ENCODE data around the gene WSCD2. TPM values are rescaled to one million over a fixed set of nuclear protein-coding genes. Genes with fewer than 3 reads are reported as not detected.

WSCD2 gene
- total RNA-seq, 2 donors from 2014 or later, result 0.26 to 1.3 TPM

GRCh38 chr12:108166505-108166904, 37.4 kb downstream of the WSCD2 start:
- Histone ChIP-seq H3K9me3 (no peaks in the 10 kb centered on the region), H3K27ac (no peak overlapping the region), H3K4me3 (no peak overlapping the region), H3K27me3 (no peaks in the 10 kb centered on the region), H3K36me3 (replicated peaks in 1 of 2; ENCODE audit: insufficient read depth in 1 of 2, low read depth in 2 of 2) (no peaks in the 10 kb centered on the region), H3K4me1 (no peaks in the 10 kb centered on the region)
- no peak for DNase-seq
- ATAC-seq, result no peak
- WGBS, 2 donors, result 66 to 75% methylated on average over 5 of the region's 5 CpGs
- TF ChIP-seq POLR2A (IDR thresholded peaks at IDR 0.05), result no peak
- TF ChIP-seq, protein P1, sequence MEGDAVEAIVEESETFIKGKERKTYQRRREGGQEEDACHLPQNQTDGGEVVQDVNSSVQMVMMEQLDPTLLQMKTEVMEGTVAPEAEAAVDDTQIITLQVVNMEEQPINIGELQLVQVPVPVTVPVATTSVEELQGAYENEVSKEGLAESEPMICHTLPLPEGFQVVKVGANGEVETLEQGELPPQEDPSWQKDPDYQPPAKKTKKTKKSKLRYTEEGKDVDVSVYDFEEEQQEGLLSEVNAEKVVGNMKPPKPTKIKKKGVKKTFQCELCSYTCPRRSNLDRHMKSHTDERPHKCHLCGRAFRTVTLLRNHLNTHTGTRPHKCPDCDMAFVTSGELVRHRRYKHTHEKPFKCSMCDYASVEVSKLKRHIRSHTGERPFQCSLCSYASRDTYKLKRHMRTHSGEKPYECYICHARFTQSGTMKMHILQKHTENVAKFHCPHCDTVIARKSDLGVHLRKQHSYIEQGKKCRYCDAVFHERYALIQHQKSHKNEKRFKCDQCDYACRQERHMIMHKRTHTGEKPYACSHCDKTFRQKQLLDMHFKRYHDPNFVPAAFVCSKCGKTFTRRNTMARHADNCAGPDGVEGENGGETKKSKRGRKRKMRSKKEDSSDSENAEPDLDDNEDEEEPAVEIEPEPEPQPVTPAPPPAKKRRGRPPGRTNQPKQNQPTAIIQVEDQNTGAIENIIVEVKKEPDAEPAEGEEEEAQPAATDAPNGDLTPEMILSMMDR (IDR thresholded peaks at IDR 0.05), result no peak
- intact Hi-C loops (cut with DNase I), result no loop called here

- TF ChIP-seq, protein P1 (IDR thresholded peaks at IDR 0.05), result no peak
- TF ChIP-seq POLR2A (IDR thresholded peaks at IDR 0.05), result no peak
- H3K9me3 ChIP-seq, result no peaks in the 10 kb centered on the region
- H3K27me3 ChIP-seq, result peaks cover 0 to 3% of the 10 kb centered on the region in 2 donors
- no peak overlapping the region for H3K4me3 ChIP-seq
- ATAC-seq (no peak), DNase-seq (no peak)
- intact Hi-C loops (cut with DNase I), result no loop called here
- no peaks in the 10 kb centered on the region for H3K36me3 ChIP-seq (replicated peaks in 1 of 2; ENCODE audit: insufficient read depth in 1 of 2, low read depth in 2 of 2)
- no peaks in the 10 kb centered on the region for H3K4me1 ChIP-seq
- H3K27ac ChIP-seq, result no peak overlapping the region
- WGBS, 2 donors, result 35 to 57% methylated on average over 3 of the region's 3 CpGs
These were observed 38.9 kb downstream of the WSCD2 start for GRCh38 chr12:108167974-108168373.

DNA sequence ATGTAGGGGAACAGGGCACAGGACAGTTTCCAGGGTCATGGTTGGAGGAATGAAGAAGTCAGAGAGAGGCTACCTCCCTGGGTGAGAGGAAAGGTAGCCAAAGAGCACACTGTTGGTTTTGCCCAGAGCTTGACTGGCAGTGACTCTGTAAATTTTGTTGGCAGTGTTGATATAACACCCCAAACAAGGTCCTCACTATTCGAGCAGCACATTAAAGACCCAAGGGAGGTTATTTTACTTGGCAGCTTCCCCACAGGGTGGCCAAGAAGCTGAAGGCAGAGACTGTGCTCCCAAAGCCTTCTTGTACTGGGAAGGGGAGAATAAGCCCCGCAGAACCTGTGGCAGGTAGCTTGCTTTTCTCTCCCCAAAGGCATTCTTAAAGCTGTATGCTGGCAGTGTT, 40.6 kb downstream of the WSCD2 start:
- H3K36me3 ChIP-seq (replicated peaks in 1 of 2; ENCODE audit: insufficient read depth in 1 of 2, low read depth in 2 of 2), result no peaks in the 10 kb centered on the region
- no peaks in the 10 kb centered on the region for H3K9me3 ChIP-seq
- no peak overlapping the region for H3K27ac ChIP-seq
- H3K27me3 ChIP-seq, result peaks cover 0 to 3% of the 10 kb centered on the region in 2 donors
- no peak overlapping the region for H3K4me3 ChIP-seq
- intact Hi-C loops (cut with DNase I), result no loop called here
- 13 to 37% methylated on average over 2 of the region's 2 CpGs for WGBS, 2 donors
- H3K4me1 ChIP-seq, result no peaks in the 10 kb centered on the region
- no peak for DNase-seq
- no peak for ATAC-seq
- no peak for TF ChIP-seq POLR2A (IDR thresholded peaks at IDR 0.05)
- TF ChIP-seq, protein P1 (IDR thresholded peaks at IDR 0.05), result no peak

GRCh38 chr12:108170164-108170563, 41.1 kb downstream of the WSCD2 start:
- TF ChIP-seq, protein P1 (IDR thresholded peaks at IDR 0.05), result no peak
- no peak for TF ChIP-seq POLR2A (IDR thresholded peaks at IDR 0.05)
- Histone ChIP-seq H3K36me3 (replicated peaks in 1 of 2; ENCODE audit: insufficient read depth in 1 of 2, low read depth in 2 of 2) (no peaks in the 10 kb centered on the region), H3K4me1 (no peaks in the 10 kb centered on the region), H3K9me3 (no peaks in the 10 kb centered on the region), H3K27me3 (peaks cover 0 to 3% of the 10 kb centered on the region in 2 donors), H3K4me3 (no peak overlapping the region), H3K27ac (no peak overlapping the region)
- intact Hi-C loops (cut with DNase I), result no loop called here
- no peak for DNase-seq
- WGBS, 2 donors, result 50 to 64% methylated on average over 2 of the region's 2 CpGs
- ATAC-seq, result no peak

GRCh38 chr12:108172033-108172432, 42.9 kb downstream of the WSCD2 start:
- no peak for TF ChIP-seq POLR2A (IDR thresholded peaks at IDR 0.05)
- TF ChIP-seq, protein P1 (IDR thresholded peaks at IDR 0.05), result no peak

More at GRCh38 chr12:108172033-108172432, 42.9 kb downstream of the WSCD2 start:
- ATAC-seq (no peak), DNase-seq (no peak)
- Histone ChIP-seq H3K27ac (no peak overlapping the region), H3K4me1 (no peaks in the 10 kb centered on the region), H3K36me3 (replicated peaks in 1 of 2; ENCODE audit: insufficient read depth in 1 of 2, low read depth in 2 of 2) (no peaks in the 10 kb centered on the region), H3K27me3 (peaks cover 0 to 3% of the 10 kb centered on the region in 2 donors), H3K4me3 (no peak overlapping the region), H3K9me3 (no peaks in the 10 kb centered on the region)
- 46 to 59% methylated on average over 2 of the region's 2 CpGs for WGBS, 2 donors
- intact Hi-C loops (cut with DNase I), result no loop called here

Measured in body of pancreas (tissue), 4 donors.